ENCODE data around the gene LMBRD1.
"Not testable (repeated sequence)": the region's sequence is repeated elsewhere in the genome, so short reads cannot be mapped to it uniquely, and the experiment has no call there.

The LMBRD1 gene

DNA sequence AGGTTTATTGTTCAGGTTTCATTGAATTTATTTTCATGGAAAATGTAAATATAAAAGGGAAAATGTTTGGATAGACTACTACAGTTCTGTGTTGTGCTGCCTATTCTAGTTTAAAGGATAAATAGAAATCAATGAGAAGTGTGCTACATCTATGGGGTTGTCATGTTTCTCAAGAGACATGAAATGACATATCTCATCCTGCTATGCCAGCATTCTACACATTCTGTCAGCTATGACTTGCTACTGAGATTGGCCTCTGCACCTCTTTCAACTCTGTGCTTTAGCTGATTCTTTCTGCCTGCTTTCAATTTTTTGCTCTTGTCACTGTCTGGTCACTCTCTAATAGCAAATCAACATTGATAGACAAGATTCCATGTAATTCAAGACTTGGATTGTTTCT, 35.7 kb upstream of the LMBRD1 start:
- no peak for TF ChIP-seq CTCF (IDR thresholded peaks at IDR 0.05; ENCODE audit: low read depth, low read length, missing control alignments)
- Histone ChIP-seq H3K4me3 (ENCODE audit: low read depth, low read length) (no peak overlapping the region), H3K27ac (no peak overlapping the region), H3K27me3 (replicated peaks) (no peaks in the 10 kb centered on the region), H3K36me3 (replicated peaks) (no peaks in the 10 kb centered on the region)
- DNase-seq = no peak
- in situ Hi-C loops (cut with HindIII; ENCODE audit: low pct_ligation_motif_present, low sequenced_read_pairs) = no loop called here

DNA sequence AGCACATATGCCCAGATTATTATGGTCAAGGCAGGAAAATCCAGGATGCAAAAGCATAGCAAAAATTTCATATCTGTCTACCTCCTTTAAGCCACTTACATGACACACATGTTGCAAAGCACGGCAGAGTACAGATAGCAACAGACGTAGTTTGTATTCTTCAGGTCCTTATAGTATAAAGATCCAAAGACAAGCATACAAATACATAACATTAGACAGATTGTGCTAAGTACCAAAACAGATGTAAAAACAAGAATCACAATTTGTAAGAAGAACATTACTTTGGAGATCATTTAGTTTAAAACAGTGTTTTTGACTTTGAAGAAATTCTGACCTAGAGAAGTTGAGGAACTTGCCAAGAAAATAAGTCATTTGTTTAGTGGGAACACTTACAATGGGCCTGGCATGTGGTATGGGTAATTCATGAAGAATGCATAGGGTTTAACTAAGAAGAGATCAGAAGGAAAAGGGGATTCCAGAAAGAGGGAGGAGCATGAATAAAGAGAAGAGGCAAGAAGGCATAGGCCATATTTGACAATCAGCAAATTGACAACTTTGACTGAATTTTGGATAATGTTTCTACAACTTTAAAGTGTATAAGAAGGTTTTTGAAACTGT, 30.6 kb upstream of the LMBRD1 start:
- no peak for TF ChIP-seq CTCF (IDR thresholded peaks at IDR 0.05; ENCODE audit: low read depth, low read length, missing control alignments)
- in situ Hi-C loops (cut with HindIII; ENCODE audit: low pct_ligation_motif_present, low sequenced_read_pairs) = no loop called here
- no peaks in the 10 kb centered on the region for H3K27me3 ChIP-seq (replicated peaks)
- H3K4me3 ChIP-seq (ENCODE audit: low read depth, low read length) = no peak overlapping the region
- no peak overlapping the region for H3K27ac ChIP-seq
- H3K36me3 ChIP-seq (replicated peaks) = no peaks in the 10 kb centered on the region
- peak; percentile 15 for DNase-seq

GRCh38 chr6:69825904-69826303, 29.1 kb upstream of the LMBRD1 start:
- in situ Hi-C loops (cut with HindIII; ENCODE audit: low pct_ligation_motif_present, low sequenced_read_pairs) = no loop called here
- no peak overlapping the region for H3K27ac ChIP-seq
- H3K27me3 ChIP-seq (replicated peaks) = no peaks in the 10 kb centered on the region
- H3K4me3 ChIP-seq (ENCODE audit: low read depth, low read length) = no peak overlapping the region
- DNase-seq = peak; percentile 30
- no peaks in the 10 kb centered on the region for H3K36me3 ChIP-seq (replicated peaks)
- TF ChIP-seq CTCF (IDR thresholded peaks at IDR 0.05; ENCODE audit: low read depth, low read length, missing control alignments) = no peak

- in situ Hi-C loops (cut with HindIII; ENCODE audit: low pct_ligation_motif_present, low sequenced_read_pairs); H3K4me3 ChIP-seq (ENCODE audit: low read depth, low read length); H3K36me3 ChIP-seq (replicated peaks): not testable (repeated sequence)
Observed at GRCh38 chr6:69824355-69824754, 27.5 kb upstream of the LMBRD1 start.

DNA sequence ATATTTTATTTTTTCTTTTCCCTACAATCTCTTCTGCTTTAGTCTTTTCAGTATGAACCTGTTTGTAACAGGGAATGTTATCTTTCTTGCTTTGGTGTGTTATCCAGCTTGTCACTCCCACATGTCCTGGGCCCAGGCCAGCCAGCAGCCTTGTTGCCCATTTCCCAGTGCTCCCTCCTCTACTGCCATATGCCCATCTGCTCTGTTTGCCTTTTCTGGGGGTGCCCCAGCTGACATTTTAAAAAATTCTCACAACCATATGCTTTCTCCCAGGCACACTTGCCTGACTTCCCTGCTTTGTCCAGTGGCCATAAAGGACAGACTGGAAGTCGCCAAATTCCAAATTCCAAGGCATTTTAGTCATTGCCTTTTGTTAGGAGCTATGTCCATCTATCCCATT, 23.6 kb upstream of the LMBRD1 start:
- no peaks in the 10 kb centered on the region for H3K36me3 ChIP-seq (replicated peaks)
- H3K27ac ChIP-seq = no peak overlapping the region
- no peak overlapping the region for H3K4me3 ChIP-seq (ENCODE audit: low read depth, low read length)
- no peaks in the 10 kb centered on the region for H3K27me3 ChIP-seq (replicated peaks)
- TF ChIP-seq CTCF (IDR thresholded peaks at IDR 0.05; ENCODE audit: low read depth, low read length, missing control alignments) = no peak
- DNase-seq = no peak
- in situ Hi-C loops (cut with HindIII; ENCODE audit: low pct_ligation_motif_present, low sequenced_read_pairs) = no loop called here

More at GRCh38 chr6:69824355-69824754, 27.5 kb upstream of the LMBRD1 start:
- H3K27ac ChIP-seq; H3K27me3 ChIP-seq (replicated peaks); DNase-seq: not testable (repeated sequence)

DNA sequence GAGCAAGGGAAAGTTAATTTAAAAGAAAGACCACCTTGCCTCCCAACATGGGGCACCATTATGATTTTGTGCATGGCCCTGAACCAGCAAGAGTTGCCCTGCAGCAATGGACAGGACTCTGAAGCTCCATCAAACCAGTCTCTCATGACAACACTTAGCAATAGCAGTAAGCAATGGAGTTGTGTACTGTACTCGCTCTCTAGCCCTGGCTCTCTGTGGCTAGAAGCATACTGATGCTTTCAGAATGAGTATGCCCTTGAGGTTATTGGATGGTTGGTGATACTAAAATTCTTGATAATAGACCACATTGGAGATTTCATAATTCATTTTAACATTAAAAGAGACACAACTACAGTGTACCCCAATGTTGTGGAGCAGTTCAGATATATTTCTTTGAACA, 23.2 kb upstream of the LMBRD1 start:
- Histone ChIP-seq H3K27ac (no peak overlapping the region), H3K36me3 (replicated peaks) (no peaks in the 10 kb centered on the region), H3K27me3 (replicated peaks) (no peaks in the 10 kb centered on the region), H3K4me3 (ENCODE audit: low read depth, low read length) (no peak overlapping the region)
- in situ Hi-C loops (cut with HindIII; ENCODE audit: low pct_ligation_motif_present, low sequenced_read_pairs) = no loop called here
- DNase-seq = no peak
- no peak for TF ChIP-seq CTCF (IDR thresholded peaks at IDR 0.05; ENCODE audit: low read depth, low read length, missing control alignments)
